HUDEP-2 (cell line): ENCODE data around the gene TEN1.

Source experiments
- DNase-seq, 76 experiments: peaks; one replicate each; lab custom pipeline; 2025; ENCODE audit not compliant: unreplicated experiment in 76 of 76; lab: John Stamatoyannopoulos, UW

TEN1 gene

DNA sequence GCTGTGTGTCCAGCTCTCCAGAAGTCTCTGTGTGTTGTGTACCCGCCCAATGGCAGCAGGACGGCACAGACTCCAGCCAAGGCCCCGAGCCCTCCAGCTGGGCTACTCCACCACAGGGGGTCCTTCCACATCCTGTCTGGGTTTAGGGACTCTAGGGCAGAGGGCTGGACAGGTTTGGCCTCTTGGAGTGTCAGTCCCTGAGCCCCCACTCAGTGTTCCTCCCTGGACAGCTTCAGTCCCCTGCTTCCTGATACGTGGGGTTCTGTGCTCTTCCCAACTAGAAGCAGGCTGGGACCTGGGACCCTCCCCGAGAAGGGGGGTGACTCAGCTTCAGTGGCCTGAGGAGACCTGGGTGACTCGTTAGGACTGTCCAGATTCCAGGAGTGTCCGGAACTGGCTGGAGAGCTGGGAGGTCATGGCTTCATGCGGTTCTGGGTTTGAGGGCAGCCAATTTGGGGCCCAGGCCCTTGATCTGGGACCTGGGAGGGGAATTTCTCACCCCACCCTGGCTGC lies 25.8 kb downstream of the TEN1 start:
- DNase-seq: no peak

DNA sequence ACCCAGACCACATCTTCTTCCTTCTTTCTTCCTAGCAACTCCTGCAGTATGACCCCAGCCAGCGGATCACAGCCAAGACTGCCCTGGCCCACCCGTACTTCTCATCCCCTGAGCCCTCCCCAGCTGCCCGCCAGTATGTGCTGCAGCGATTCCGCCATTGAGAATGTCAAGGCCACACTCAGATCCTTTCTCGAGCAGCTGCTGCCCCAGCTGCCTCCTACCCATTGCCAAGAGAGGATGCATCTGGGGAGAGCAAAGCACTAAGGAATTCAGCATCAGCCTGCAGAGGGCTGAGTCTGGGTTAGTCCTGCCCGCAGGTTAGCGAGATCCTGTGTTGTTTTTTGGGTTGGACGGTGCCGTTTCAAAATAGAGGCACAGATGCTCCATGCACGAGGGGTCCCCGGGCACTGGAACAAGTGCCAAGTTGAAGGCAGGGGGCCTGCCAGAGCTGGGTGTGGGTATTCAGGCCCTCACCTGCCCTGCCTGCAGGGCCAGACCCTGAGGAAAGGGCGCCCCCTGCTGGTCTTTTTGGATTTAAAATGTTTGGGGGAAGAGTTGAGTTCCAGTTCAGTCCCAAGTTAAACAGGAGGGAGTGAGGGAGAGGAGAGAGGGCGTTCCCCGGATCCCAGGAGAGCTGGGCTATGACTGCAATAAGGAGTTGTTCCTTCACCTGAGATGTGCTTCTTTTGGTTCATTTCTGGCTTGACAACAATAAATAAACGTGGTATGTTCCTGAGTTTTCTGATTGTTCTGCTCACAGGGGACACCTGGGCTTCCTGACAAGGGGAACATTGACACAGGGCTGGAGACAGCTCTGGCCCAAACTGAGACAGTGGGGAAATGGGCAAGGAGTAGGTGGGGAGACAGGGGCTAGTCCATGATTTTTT lies 26.5 kb downstream of the TEN1 start:
- peak in 65 of 76 experiments; percentile 7 to 89 (median 60) for DNase-seq

DNA sequence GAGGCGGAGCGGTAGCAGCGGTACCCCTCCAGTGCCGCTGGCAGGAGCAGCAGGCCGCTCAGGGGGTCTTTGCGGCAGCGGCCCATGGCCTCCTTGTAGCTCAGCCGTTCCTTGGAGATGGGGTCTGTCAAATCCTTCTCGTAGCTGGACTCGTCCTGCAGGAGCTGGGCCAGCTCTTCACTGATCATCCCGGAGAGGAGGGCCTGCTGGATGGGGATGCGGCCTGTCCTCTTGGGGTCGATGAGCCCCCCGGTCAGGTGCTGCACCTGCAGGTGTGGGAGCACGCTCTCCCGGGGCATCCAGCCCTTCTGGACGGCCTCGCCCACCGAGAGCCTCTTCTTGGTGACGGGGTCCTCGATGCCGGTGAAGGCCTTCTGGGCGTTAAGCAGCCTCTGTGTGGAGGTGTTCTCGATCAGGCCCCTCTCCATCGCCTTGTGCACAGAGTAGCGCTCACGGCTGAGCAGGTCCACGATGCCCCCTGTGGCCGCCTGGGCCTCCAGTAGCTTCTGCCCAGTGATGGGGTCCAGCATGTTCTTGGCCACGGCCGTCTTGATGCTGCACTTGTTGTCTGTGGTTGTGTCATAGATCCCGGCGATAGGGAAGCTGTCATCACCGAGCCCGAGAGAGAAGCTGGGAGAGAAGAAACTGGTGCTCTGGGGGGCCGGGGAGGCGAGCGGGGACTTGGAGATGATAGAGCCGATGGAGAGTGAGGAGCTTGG lies 28.2 kb downstream of the TEN1 start:
- no peak for DNase-seq

DNA sequence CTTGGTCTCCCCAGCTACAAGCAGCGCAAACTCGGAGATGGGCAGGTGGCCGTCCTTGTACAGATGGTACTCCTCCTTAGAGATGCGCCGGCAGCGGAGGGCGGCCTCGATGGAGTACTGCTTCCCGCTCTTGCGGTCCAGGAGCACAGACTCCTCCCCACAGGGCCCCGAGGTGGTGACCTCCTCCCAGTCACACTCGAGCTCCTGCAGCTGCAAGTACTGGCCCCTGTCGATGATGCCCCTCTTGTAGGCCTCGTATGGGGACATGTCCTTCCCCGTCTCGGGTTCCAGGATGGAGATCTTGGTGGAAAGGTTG lies 28.8 kb downstream of the TEN1 start:
- DNase-seq: no peak

DNA sequence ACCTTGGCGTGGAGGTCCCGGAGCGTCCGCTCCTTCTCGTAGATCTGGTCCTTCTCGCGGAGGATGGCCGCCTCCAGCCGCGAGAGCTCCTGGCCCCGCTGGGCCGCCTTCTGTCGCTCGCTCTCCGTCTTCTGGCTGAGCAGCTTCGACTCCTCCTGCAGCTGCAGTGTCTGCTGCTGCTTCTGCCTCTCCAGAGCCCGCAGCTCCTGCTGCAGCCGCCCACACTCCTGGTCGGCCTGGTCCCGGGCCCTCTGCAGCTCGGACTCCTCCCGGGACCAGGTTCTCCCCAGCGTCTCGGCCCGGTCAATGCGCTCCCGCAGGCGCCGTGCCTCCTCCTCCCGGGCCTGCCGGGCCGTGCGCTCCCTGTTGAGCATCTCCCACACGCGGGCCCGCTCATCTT lies 29.2 kb downstream of the TEN1 start:
- no peak for DNase-seq

DNA sequence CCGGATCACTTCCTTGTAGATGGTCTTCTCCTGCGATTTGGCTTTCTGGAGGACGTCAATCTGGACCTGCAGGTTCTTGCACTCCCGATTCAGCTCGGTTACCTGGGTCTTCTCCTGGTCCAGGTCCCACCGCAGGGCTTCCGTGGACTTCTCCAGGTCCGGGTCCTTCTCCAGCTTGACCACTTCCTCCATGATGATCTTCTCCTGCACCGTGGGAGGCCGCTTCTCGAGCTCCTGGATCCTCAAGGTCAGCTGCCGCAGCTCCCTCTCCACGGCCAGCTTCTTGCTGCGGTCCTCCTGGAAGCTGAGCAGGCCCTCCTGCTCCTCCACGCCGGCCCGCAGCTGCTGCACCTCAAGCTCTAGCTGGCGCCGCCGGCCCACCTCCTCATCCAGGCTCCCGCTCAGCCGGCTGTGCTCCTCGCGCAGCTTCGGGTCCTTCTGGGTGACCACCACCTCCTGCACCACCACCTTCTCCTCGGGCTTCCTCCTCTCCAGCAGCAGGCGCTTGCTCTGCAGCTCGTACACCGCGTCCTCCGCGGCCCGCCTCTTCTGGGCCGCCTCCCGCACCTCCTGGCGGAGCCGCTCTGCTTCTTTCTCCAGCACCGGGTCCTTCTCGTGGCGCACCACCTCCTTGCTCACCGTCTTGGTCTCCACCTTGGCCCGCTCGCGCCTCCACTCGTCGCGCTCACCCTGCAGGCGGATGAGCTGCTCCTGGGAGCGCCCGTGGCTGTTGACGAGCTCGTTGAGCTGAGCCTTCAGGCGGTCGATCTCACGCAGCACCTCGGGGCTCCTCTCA lies 29.8 kb downstream of the TEN1 start:
- no peak for DNase-seq

DNA sequence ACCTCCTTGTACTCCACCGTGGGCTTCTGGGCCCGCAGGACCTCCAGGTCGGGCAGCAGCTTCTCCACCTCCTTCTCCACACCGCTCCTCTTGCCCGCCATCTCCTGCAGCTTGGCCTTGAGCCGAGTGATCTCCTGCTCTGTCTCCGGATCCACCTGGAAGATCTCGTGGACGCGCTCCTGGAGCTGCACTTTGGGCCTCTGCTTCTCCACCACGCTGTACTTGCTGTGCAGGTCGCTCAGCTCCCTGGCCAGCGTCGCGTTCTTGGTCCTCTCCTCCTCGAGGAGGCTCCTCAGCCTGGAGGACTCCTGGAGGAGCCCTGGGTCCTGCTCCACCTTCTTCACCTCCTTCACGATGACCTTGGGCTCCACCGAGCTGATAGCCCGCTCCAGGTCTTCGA lies 30.4 kb downstream of the TEN1 start:
- DNase-seq: no peak

DNA sequence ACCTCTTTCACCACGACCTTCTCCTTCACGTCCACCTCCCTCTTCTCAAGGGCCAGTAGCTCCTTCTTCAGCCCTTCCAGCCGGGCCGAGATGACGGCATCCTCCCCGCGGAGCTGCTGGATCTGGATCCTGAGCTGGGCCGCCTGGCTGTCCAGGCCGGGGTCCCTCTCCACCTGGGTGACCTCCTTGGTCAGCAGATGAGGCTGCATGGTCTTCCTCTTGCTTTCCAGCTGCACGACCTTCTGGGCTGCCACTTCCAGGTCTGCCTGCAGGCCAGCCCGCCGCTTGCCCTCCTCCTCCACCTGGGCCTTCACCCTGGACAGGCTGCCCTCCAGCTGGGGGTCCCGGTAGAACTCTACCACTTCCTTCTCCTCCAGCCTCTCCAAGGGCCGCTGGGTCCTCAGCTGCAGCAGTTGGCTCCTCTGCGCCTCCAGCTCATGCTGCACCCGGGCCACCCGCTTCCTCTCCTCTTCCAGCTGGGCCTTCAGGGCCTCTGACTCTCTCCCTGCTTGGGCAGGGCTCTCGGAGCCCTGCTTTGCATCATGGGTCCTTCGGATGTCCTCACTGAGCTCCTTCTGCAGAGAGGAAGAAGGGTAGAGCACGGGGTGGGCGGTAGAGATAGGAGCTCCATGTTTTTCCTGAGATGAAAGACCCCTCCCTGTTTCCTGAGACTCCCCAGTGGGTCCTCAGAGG lies 31.1 kb downstream of the TEN1 start:
- no peak for DNase-seq

DNA sequence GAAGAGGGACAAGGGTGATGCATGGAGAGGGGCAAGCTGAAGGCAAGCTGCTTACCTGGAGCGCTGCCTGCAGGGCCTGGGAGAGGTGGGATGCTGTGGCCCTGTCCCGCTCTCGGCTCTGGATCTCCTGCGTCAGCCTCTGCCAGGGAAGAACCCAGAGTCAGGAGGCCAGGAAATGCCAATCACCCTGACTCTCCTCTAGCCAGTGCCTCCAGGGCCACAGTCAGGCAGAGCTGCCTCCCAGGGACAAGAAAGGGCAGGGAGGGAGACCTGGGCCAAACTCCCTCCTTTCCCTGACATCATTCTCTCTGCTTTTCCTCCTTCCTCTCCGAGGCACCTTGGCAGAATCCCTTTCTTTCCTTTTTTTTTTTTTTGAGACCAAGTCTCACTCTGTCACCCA lies 32.9 kb downstream of the TEN1 start:
- no peak for DNase-seq

DNA sequence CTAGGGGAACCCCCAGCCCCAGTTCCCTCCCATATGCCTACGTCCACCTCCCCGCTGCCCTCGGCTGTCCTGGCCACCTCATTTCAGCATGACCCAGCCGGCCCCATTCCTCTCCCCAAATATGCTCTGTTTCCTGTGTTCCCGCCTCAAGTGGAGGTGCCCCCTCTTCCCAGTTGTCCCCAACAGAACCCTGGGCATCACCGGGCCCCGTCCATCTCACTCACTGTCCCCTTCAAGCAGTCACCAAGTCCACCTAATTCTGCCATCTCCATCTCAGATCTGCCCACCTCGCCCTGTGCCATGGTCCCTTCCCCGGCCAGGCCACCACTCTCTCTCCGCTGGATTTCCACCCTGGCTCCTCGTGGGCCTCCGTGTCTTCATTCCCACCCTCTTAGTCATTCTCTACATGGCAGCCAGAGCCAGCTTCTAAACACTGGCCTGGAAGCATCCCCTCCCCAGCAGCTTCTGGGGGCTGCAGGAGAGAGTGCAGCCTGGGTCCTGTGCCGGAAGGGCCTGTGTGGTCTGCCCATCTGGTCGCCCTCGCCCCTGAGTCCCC lies 34.4 kb downstream of the TEN1 start:
- DNase-seq: no peak

DNA sequence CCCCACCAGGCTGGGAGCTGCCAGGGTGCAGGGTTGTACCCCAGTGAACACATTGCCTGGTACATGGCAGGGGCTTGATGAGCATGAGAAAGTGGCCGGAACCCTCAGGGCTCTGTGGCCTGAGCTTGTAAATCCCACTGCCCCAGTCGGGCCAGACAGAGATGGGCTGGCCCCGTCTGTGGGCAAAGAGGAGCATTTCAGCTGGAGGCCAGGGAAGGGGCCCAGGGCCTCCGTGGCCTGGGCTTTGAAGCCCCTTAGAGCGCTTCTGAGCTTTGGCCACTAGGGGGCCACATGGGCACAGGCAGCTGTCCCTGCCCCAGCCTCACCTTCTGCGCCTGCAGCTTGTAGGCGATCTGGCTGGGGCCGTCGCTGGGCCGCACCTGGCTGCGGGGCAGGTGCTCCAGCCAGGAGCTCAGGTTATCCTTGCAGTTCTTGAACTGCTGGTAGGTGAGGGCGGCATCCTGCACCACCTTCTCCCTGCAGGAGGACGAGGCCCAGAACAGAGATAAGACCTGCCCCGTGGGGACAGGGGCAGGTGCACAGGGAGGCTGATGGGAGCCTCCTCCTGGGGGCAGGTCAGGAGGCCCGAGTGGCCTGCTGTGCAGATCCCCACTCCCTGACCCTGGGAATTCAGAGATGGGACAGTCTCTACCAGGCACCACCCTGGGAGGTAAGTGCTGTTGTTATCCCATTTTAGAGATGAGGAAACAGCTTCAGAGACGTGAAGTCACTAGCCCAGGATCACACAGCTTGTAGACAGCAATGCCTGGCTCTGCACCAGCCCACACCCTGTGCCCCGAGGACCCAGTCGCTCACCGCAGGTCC lies 35.3 kb downstream of the TEN1 start:
- peak in 56 of 76 experiments; percentile 12 to 73 (median 46) for DNase-seq

DNA sequence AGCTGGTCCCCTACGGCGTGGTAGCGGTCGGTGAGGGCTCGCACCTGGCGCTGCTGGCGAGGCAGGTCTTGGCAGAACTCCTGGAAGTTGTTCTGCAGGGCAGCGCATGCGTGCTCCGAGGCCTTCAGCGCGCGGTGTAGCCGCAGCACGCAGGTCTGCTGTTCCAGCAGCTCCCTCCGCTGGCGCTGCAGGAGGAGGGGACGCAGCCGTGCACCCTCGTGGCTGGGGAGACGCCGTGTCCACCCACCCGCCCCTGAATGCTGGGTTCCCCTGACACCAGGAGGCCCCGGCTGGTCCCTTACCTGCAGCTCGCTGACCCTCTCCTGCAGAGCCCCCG lies 35.9 kb downstream of the TEN1 start:
- DNase-seq: no peak

DNA sequence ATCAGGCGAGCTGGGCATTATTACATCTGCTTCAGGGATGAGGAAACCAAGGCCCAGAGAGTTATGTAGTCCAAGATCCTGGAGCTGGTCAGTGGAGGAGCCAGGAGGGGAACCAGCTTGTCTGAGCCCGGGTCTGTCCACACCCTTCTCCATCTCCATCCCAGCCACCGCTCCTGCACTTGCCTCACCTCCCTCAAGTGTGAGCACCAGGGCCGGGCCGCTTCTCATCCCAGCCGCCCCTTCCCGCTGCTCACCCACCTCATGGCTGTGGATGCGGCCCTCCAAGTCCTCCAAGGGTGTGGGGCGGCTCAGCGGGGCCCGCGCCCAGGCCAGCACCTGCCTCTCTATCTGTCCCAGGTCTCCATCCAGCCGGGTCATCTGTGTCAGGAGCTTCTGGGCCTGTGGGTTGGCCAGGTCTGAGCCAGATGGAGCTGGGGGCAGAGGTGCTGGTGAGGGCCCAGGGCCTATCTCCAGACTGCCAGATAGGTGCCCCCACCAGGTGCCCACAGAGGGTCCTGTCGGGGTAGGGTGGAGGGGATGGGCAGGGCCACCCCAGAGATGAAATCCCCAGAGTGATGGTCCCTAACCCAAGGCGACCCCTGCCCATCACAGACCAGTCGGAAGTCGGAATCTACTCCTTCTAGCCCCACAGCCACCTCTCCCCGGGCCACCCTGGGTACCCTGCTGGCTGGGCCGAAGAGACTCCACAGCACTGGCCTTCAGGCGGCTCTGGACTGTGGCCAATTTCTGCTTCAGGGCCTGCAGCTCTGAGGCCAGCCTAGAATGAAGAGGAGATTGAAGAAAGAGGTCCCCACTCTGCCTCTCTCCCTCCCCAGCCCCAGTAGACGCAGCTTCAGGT lies 38.7 kb downstream of the TEN1 start:
- no peak for DNase-seq

DNA sequence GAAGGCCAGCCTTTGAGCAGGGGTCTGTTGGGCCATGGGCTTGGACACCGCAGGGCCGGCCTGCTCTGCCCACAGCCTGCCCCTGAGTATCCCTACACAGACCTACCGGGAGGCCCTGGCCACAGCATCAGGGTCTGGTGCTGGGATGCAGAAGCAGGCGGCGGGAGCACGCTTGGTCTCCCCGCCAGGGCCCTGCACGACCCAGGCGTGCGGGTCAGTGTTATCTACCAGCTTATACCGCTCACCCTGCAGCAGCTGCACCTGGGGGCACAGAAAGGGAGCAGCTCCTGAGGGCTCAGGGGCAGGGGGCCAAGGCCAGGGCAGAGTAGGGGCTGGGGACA lies 39.3 kb downstream of the TEN1 start:
- no peak for DNase-seq

DNA sequence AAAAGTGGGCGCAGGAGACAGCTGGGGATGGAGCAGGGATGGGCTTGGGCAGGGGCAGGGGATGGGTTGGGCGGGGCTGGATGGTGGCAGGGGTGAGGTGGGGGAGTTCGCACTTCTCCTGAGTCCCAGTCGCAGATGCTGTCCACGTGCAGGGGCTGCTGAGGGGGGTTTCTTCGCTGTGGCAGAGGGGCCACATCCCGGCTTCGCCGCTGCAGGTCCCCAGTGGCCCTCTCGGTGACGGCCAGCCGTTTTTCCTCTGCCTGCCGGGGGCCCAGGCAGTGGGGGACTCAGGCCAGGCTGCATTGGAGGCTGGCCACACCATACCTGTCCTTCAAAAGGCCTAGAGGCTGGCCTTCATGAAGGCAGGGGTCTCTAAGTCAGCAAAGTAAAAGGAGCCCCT lies 39.8 kb downstream of the TEN1 start:
- no peak for DNase-seq

DNA sequence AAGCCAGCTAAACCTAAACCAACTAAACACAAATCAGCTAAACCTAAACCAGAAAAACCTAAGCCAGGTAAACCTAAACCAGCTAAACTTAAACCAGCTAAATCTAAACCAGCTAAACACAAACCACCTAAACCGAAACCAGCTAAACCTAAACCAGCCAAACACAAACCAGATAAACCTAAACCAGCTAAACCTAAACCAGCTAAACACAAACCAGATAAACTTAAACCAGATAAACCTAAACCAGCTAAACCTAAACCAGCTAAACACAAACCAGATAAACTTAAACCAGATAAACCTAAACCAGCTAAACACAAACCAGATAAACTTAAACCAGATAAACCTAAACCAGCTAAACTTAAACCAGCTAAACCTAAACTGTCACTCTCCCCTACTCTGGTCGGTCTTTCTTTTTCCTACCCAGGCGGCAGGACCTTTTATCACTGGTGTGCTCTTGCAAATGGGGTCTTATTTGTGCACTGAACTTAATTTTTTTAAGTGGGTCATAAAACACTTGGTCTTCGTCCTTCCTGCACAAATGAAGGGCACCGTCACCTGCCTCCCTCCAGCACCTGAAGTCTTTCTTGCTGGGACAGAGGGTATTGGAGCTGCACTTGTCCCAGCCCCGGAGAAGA lies 40.9 kb downstream of the TEN1 start:
- DNase-seq: no peak

DNA sequence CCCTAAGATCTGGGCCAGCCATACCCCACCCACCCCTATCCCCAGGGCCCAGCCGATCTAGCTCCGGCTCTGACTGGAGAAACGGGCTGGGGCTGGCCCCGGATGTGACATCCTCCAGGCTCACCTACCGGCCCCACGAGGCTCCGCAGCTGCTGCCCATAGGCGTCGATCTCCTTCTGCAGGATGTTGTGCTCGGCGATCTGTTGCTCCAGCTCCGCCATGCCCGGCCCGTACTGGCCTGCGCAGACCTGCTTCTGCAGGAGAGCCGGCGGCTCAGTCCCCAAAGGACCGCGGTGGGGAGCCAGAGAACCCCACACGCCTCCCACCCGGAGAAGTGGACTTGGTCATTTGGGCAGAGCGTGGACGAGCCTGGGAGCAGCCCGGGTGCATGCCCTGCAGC lies 43.2 kb downstream of the TEN1 start:
- no peak for DNase-seq
